ENCODE measurements around the gene HK1. TPM values are rescaled to one million over a fixed set of nuclear protein-coding genes. Genes with fewer than 3 reads are reported as not detected.

HK1 gene
- total and polyA plus RNA-seq, 2 of the 13 experiments (the other 11 are each of a cell fraction or from before 2014, with no cell fraction given), result 0.29 to 1.5 TPM

- ATAC-seq (no peak), DNase-seq (ENCODE audit: low spot score) (no peak), FAIRE-seq (no peak)
- POLR2A ChIA-PET, result no interaction called here
- Histone ChIP-seq H3K27me3 (ENCODE audit: control insufficient read depth in 1 of 2, insufficient read depth in 2 of 2, low read length in 2 of 2) (peaks cover 0 to 6% of the 10 kb centered on the region in 2 experiments; a peak in 2 of 5 replicates), H3K9me3 (ENCODE audit: low read length) (no peaks in the 10 kb centered on the region), H3K4me3 (replicated peaks in 1 of 3; ENCODE audit: insufficient read depth in 1 of 3, low read depth in 2 of 3, low read length in 3 of 3) (no peak overlapping the region), H3K79me2 (ENCODE audit: insufficient read depth, low read length) (no peaks in the 10 kb centered on the region), H3K4me1 (ENCODE audit: insufficient read depth, low read length) (no peaks in the 10 kb centered on the region), H3K36me3 (replicated peaks in 1 of 2; ENCODE audit: control insufficient read depth in 1 of 2, insufficient read depth in 2 of 2, low read length in 2 of 2) (no peaks in the 10 kb centered on the region), H2AFZ (ENCODE audit: low read length) (no peak overlapping the region), H4K20me1 (ENCODE audit: insufficient read depth, low read length) (no peaks in the 10 kb centered on the region), H3K4me2 (ENCODE audit: low read depth, low read length) (no peak overlapping the region), H3K27ac (ENCODE audit: extremely low read length, insufficient read depth, low read length) (no peak overlapping the region), H3K9ac (ENCODE audit: insufficient read depth, low read depth, low read length) (no peak overlapping the region)
- intact Hi-C loops (cut with micrococcal nuclease; ENCODE audit: unreplicated experiment), result no loop called here
- no TSS peak for BruUV-seq (replicated peaks)
- in situ Hi-C loops (cut with HindIII; ENCODE audit: extremely low pct_ligation_motif_present, low pct_unique_long_range_greater_than_20kb), result no loop called here
- CTCF ChIA-PET (ENCODE audit: low intra/inter-chr PET ratio, low total read pairs), result no interaction called here
- WGBS (ENCODE audit: low lambda C conversion rate), result 23% methylated on average over 2 of the region's 2 CpGs
- TF ChIP-seq ZNF251 (CRISPR knock-in tag; IDR thresholded peaks at IDR 0.05) (no peak), NCOA5 (CRISPR knock-in tag; IDR thresholded peaks at IDR 0.05) (no peak), NFYB (CRISPR knock-in tag; IDR thresholded peaks at IDR 0.05) (no peak), ATM (IDR thresholded peaks at IDR 0.05; ENCODE audit: borderline replicate concordance) (no peak), ZNF337 (CRISPR knock-in tag; IDR thresholded peaks at IDR 0.05; ENCODE audit: borderline replicate concordance, low read depth) (no peak), ZNF629 (CRISPR knock-in tag; conservative IDR thresholded peaks at IDR 0.05) (no peak), SP4 (CRISPR knock-in tag; IDR thresholded peaks at IDR 0.05) (no peak), NFRKB (IDR thresholded peaks at IDR 0.05) (no peak), DR1 (CRISPR knock-in tag; IDR thresholded peaks at IDR 0.05) (no peak), ZNF432 (CRISPR knock-in tag; IDR thresholded peaks at IDR 0.05; ENCODE audit: borderline replicate concordance) (no peak), NKX3-1 (CRISPR knock-in tag; IDR thresholded peaks at IDR 0.05) (no peak)
- TF ChIP-seq, protein P1, sequence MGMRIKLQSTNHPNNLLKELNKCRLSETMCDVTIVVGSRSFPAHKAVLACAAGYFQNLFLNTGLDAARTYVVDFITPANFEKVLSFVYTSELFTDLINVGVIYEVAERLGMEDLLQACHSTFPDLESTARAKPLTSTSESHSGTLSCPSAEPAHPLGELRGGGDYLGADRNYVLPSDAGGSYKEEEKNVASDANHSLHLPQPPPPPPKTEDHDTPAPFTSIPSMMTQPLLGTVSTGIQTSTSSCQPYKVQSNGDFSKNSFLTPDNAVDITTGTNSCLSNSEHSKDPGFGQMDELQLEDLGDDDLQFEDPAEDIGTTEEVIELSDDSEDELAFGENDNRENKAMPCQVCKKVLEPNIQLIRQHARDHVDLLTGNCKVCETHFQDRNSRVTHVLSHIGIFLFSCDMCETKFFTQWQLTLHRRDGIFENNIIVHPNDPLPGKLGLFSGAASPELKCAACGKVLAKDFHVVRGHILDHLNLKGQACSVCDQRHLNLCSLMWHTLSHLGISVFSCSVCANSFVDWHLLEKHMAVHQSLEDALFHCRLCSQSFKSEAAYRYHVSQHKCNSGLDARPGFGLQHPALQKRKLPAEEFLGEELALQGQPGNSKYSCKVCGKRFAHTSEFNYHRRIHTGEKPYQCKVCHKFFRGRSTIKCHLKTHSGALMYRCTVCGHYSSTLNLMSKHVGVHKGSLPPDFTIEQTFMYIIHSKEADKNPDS (CRISPR knock-in tag; IDR thresholded peaks at IDR 0.05), result no peak
- TF ChIP-seq, protein P2, sequence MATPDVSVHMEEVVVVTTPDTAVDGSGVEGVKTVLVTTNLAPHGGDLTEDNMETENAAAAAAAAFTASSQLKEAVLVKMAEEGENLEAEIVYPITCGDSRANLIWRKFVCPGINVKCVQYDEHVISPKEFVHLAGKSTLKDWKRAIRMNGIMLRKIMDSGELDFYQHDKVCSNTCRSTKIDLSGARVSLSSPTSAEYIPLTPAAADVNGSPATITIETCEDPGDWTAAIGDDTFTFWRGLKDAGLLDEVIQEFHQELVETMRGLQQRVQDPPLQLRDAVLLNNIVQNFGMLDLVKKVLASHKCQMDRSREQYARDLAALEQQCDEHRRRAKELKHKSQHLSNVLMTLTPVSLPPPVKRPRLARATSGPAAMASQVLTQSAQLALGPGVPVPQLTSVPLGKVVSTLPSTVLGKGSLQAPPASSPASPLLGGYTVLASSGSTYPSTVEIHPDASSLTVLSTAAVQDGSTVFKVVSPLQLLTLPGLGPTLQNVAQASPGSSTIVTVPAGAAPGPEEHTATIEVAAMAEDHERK (CRISPR knock-in tag; IDR thresholded peaks at IDR 0.05; ENCODE audit: low read depth), result no peak
- TF ChIP-seq, protein P3, sequence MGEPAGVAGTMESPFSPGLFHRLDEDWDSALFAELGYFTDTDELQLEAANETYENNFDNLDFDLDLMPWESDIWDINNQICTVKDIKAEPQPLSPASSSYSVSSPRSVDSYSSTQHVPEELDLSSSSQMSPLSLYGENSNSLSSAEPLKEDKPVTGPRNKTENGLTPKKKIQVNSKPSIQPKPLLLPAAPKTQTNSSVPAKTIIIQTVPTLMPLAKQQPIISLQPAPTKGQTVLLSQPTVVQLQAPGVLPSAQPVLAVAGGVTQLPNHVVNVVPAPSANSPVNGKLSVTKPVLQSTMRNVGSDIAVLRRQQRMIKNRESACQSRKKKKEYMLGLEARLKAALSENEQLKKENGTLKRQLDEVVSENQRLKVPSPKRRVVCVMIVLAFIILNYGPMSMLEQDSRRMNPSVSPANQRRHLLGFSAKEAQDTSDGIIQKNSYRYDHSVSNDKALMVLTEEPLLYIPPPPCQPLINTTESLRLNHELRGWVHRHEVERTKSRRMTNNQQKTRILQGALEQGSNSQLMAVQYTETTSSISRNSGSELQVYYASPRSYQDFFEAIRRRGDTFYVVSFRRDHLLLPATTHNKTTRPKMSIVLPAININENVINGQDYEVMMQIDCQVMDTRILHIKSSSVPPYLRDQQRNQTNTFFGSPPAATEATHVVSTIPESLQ (CRISPR knock-in tag; conservative IDR thresholded peaks at IDR 0.05), result no peak
Measured at GRCh38 chr10:69356187-69356586, 77.9 kb downstream of the HK1 start.

Measured in HepG2 (cell line).